ENCODE measurements around the gene ERBB4.

- no peak for TF ChIP-seq POLR2A (IDR thresholded peaks at IDR 0.05)
- TF ChIP-seq, protein P1, sequence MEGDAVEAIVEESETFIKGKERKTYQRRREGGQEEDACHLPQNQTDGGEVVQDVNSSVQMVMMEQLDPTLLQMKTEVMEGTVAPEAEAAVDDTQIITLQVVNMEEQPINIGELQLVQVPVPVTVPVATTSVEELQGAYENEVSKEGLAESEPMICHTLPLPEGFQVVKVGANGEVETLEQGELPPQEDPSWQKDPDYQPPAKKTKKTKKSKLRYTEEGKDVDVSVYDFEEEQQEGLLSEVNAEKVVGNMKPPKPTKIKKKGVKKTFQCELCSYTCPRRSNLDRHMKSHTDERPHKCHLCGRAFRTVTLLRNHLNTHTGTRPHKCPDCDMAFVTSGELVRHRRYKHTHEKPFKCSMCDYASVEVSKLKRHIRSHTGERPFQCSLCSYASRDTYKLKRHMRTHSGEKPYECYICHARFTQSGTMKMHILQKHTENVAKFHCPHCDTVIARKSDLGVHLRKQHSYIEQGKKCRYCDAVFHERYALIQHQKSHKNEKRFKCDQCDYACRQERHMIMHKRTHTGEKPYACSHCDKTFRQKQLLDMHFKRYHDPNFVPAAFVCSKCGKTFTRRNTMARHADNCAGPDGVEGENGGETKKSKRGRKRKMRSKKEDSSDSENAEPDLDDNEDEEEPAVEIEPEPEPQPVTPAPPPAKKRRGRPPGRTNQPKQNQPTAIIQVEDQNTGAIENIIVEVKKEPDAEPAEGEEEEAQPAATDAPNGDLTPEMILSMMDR (IDR thresholded peaks at IDR 0.05), result no peak
- no peak for TF ChIP-seq POLR2AphosphoS5 (IDR thresholded peaks at IDR 0.05)
- TF ChIP-seq EP300 (IDR thresholded peaks at IDR 0.05), result no peak
These were observed 192.6 kb downstream of the ERBB4 start for GRCh38 chr2:212345966-212346365.
